ENCODE results near the gene FRRS1.

DNA sequence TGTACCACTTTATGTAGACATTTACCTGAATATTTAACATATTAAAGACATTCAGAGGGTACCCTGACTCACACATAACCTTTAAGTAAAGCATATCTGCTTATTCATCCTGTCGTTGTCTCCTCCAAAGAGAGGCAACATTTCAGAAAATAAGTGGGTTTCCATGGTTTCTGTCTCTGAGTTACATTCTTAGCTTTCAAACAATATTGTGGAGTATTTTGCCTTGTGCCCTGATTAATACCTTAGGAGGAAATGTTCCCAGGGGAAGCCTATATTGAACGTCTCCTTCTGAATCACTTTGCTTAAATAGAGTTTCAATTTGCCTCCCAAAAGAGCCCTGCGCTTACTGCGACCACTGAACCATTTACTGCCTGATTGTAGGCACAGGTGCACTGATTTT, 94.4 kb downstream of the FRRS1 start:
- TF ChIP-seq, protein P1, sequence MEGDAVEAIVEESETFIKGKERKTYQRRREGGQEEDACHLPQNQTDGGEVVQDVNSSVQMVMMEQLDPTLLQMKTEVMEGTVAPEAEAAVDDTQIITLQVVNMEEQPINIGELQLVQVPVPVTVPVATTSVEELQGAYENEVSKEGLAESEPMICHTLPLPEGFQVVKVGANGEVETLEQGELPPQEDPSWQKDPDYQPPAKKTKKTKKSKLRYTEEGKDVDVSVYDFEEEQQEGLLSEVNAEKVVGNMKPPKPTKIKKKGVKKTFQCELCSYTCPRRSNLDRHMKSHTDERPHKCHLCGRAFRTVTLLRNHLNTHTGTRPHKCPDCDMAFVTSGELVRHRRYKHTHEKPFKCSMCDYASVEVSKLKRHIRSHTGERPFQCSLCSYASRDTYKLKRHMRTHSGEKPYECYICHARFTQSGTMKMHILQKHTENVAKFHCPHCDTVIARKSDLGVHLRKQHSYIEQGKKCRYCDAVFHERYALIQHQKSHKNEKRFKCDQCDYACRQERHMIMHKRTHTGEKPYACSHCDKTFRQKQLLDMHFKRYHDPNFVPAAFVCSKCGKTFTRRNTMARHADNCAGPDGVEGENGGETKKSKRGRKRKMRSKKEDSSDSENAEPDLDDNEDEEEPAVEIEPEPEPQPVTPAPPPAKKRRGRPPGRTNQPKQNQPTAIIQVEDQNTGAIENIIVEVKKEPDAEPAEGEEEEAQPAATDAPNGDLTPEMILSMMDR (IDR thresholded peaks at IDR 0.05; ENCODE audit: low read depth, low read length) = no peak
- TF ChIP-seq, protein P2, sequence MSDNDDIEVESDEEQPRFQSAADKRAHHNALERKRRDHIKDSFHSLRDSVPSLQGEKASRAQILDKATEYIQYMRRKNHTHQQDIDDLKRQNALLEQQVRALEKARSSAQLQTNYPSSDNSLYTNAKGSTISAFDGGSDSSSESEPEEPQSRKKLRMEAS (IDR thresholded peaks at IDR 0.05; ENCODE audit: low read depth, low read length) = no peak
- TF ChIP-seq POLR2A (IDR thresholded peaks at IDR 0.05; ENCODE audit: extremely low read depth, insufficient read length) (no peak), MYC (IDR thresholded peaks at IDR 0.05; ENCODE audit: low read depth, low read length) (no peak)
